H1 (cell line): ENCODE measurements around the gene CBLB. TPM values are rescaled to one million over a fixed set of nuclear protein-coding genes. Genes with fewer than 3 reads are reported as not detected.

Experiments used
- CTCF ChIA-PET: fragments of 300-600 bp; sonication (Branson Sonifier 250); formaldehyde crosslinking; loops from one replicate; lab custom pipeline; 2021; ENCODE audit not compliant: partially characterized antibody; lab: Charles Lee
- POLR2A ChIA-PET: fragments of 300-600 bp; sonication (Branson Sonifier 250); formaldehyde crosslinking; loops from one replicate; lab custom pipeline; 2021; ENCODE audit warnings: inconsistent platforms; ENCODE audit not compliant: partially characterized antibody; lab: Charles Lee
- DNase-seq, 2 experiments: peaks; one replicate each; pipeline versions ENCODE4 v3.0.0 to v3.0.0-alpha.2; 2010 to 2022; ENCODE audit warnings: low spot score in 2 of 2, low read depth in 1 of 2, mixed read lengths in 1 of 2
- FAIRE-seq: peaks from 2 replicates; lab custom pipeline; 2011; peaks lifted over from hg19 to GRCh38; lab: Jason Lieb, UNC
- H2AFZ ChIP-seq: 2 replicates; pipeline ENCODE4 v1.8.1; 2012; ENCODE audit warnings: low read length, inconsistent platforms
- H2AK5ac ChIP-seq: 2 replicates; pipeline ENCODE4 v1.6.1; 2013; ENCODE audit warnings: low read depth, low read length
- H2BK120ac ChIP-seq: replicated peaks from 2 replicates; pipeline ENCODE3; 2013; ENCODE audit warnings: low read depth, low read length, inconsistent platforms
- H2BK12ac ChIP-seq: 2 replicates; pipeline ENCODE4 v1.6.1; 2013; ENCODE audit warnings: low read depth, low read length
- H2BK15ac ChIP-seq: 2 replicates; pipeline ENCODE4 v1.6.1; 2013; ENCODE audit warnings: low read length
- H2BK20ac ChIP-seq: 2 replicates; pipeline ENCODE4 v1.6.1; 2013; ENCODE audit warnings: low read length
- H2BK5ac ChIP-seq: 2 replicates; pipeline ENCODE4 v1.6.1; 2013; ENCODE audit warnings: low read depth, low read length
- H3K14ac ChIP-seq: 2 replicates; pipeline ENCODE4 v1.6.1; 2013; ENCODE audit warnings: inconsistent platforms; ENCODE audit not compliant: insufficient read length
- H3K18ac ChIP-seq: 2 replicates; pipeline ENCODE4 v1.6.1; 2013; ENCODE audit warnings: low read length; ENCODE audit errors: extremely low read depth
- H3K23ac ChIP-seq: 2 replicates; pipeline ENCODE4 v1.6.1; 2013; ENCODE audit warnings: inconsistent platforms; ENCODE audit not compliant: insufficient read length
- H3K23me2 ChIP-seq: 2 replicates; pipeline ENCODE4 v1.6.1; 2013; ENCODE audit warnings: low read depth, low read length
- H3K27ac ChIP-seq: 2 replicates; pipeline ENCODE4 v1.6.1; 2011; ENCODE audit warnings: low read depth, low read length, inconsistent platforms
- H3K27me3 ChIP-seq, 4 experiments: replicated peaks in 1 of 4; 1 replicate in 1 of 4; 2 replicates in 3 of 4; pipeline versions ENCODE4 v1.6.1 to v1.8.1; 2011 to 2013; ENCODE audit warnings: low read length in 3 of 4, mild to moderate bottlenecking in 3 of 4, inconsistent platforms in 2 of 4, mixed read lengths in 2 of 4, moderate library complexity in 1 of 4; ENCODE audit not compliant: control insufficient read depth in 3 of 4, insufficient read depth in 3 of 4; ENCODE audit errors: extremely low read depth in 1 of 4
- H3K36me3 ChIP-seq, 4 experiments: 2 replicates each; pipeline versions ENCODE4 v1.6.1 to v1.8.1; 2011 to 2013; ENCODE audit warnings: mild to moderate bottlenecking in 4 of 4, low read length in 3 of 4, moderate library complexity in 2 of 4, control low read depth in 1 of 4, inconsistent platforms in 1 of 4; ENCODE audit not compliant: insufficient read depth in 4 of 4, control insufficient read depth in 2 of 4
- H3K4ac ChIP-seq: replicated peaks from 2 replicates; pipeline ENCODE3; 2013; ENCODE audit warnings: low read length, low read depth, mixed read lengths, inconsistent platforms; ENCODE audit not compliant: insufficient read length
- H3K4me1 ChIP-seq, 4 experiments: replicated peaks in 1 of 4; 1 replicate in 1 of 4; 2 replicates in 3 of 4; pipeline versions ENCODE4 v1.6.1 to v1.8.1; 2011 to 2013; ENCODE audit warnings: low read length in 3 of 4, inconsistent platforms in 2 of 4, mixed read lengths in 1 of 4; ENCODE audit not compliant: insufficient read depth in 4 of 4, control insufficient read depth in 3 of 4
- H3K4me2 ChIP-seq, 2 experiments: 2 replicates each; pipeline versions ENCODE4 v1.6.1 to v1.8.1; 2011 to 2013; ENCODE audit warnings: low read depth in 2 of 2, low read length in 2 of 2, control low read depth in 1 of 2, inconsistent platforms in 1 of 2, mild to moderate bottlenecking in 1 of 2; ENCODE audit not compliant: insufficient read depth in 1 of 2
- H3K4me3 ChIP-seq, 4 experiments: fragments of 200-600, 300-600 bp in 1 of 4; sonication (generic), shearing (Covaris generic), sonication (Bioruptor Twin) in 1 of 4; 2 replicates each; pipeline versions ENCODE4 v1.5.1 to v1.8.1; 2011 to 2016; ENCODE audit warnings: low read length in 4 of 4, low read depth in 3 of 4, control low read depth in 2 of 4, inconsistent platforms in 2 of 4, mild to moderate bottlenecking in 2 of 4, mixed read lengths in 1 of 4, moderate library complexity in 1 of 4; ENCODE audit not compliant: insufficient read depth in 2 of 4; ENCODE audit errors: extremely low read depth in 1 of 4
- H3K56ac ChIP-seq: replicated peaks from 2 replicates; pipeline ENCODE3; 2013; ENCODE audit warnings: low read depth, mild to moderate bottlenecking, mixed read lengths, low read length, inconsistent platforms; ENCODE audit not compliant: insufficient read length
- H3K79me1 ChIP-seq: 2 replicates; pipeline ENCODE4 v1.6.1; 2013; ENCODE audit warnings: low read depth, low read length, control low read depth
- H3K79me2 ChIP-seq, 2 experiments: 2 replicates each; pipeline versions ENCODE4 v1.6.1 to v1.8.1; 2012 to 2013; ENCODE audit warnings: low read length in 2 of 2, mild to moderate bottlenecking in 2 of 2, inconsistent platforms in 1 of 2; ENCODE audit not compliant: insufficient read depth in 2 of 2, control insufficient read depth in 1 of 2
- H3K9ac ChIP-seq, 4 experiments: replicated peaks in 1 of 4; 1 replicate in 1 of 4; 2 replicates in 3 of 4; pipeline versions ENCODE4 v1.6.1 to v1.8.1; 2011 to 2013; ENCODE audit warnings: low read depth in 3 of 4, low read length in 3 of 4, control low read depth in 2 of 4, mild to moderate bottlenecking in 2 of 4, moderate library complexity in 2 of 4, inconsistent platforms in 1 of 4; ENCODE audit errors: extremely low read depth in 1 of 4
- H3K9me3 ChIP-seq, 2 experiments: 2 replicates each; pipeline versions ENCODE4 v1.6.1 to v1.8.1; 2012 to 2013; ENCODE audit warnings: mild to moderate bottlenecking in 2 of 2, moderate library complexity in 2 of 2, control low read depth in 1 of 2, inconsistent platforms in 1 of 2, low read depth in 1 of 2, low read length in 1 of 2, mixed read lengths in 1 of 2; ENCODE audit not compliant: insufficient read depth in 2 of 2
- H4K20me1 ChIP-seq, 2 experiments: replicated peaks in 1 of 2; 2 replicates each; pipeline versions ENCODE3 to v1.8.1; 2011 to 2013; ENCODE audit warnings: inconsistent platforms in 2 of 2, low read length in 2 of 2, mild to moderate bottlenecking in 1 of 2; ENCODE audit not compliant: insufficient read depth in 2 of 2, control insufficient read depth in 1 of 2
- H4K5ac ChIP-seq: 2 replicates; pipeline ENCODE4 v1.6.1; 2013; ENCODE audit warnings: low read length, low read depth, mixed read lengths, inconsistent platforms; ENCODE audit not compliant: insufficient read length
- H4K8ac ChIP-seq: 2 replicates; pipeline ENCODE4 v1.8.0; 2013; ENCODE audit warnings: mild to moderate bottlenecking, moderate library complexity, low read length, inconsistent platforms; ENCODE audit not compliant: insufficient read depth; ENCODE audit errors: extremely low read depth
- H4K91ac ChIP-seq: replicated peaks from 2 replicates; pipeline ENCODE3; 2013; ENCODE audit warnings: low read length, mixed read lengths, inconsistent platforms; ENCODE audit not compliant: insufficient read length
- CBX5 ChIP-seq: fragments of 300-800, 300-1000 bp; sonication (generic); IDR thresholded peaks from 2 replicates; pipeline ENCODE4 v1.7.1; 2016; ENCODE audit warnings: antibody characterized with exemption, low read length, low read depth
- EGR1 ChIP-seq: IDR thresholded peaks from 2 replicates; pipeline ENCODE4 v1.6.1; 2011; ENCODE audit warnings: low read depth, low read length, borderline replicate concordance
- EP300 ChIP-seq, 2 experiments: IDR thresholded peaks; 1 replicate in 1 of 2; 2 replicates in 1 of 2; pipeline ENCODE4 v1.6.1; 2011 to 2012; ENCODE audit warnings: low read depth in 2 of 2, low read length in 2 of 2, mild to moderate bottlenecking in 2 of 2, borderline replicate concordance in 1 of 2, inconsistent platforms in 1 of 2, moderate library complexity in 1 of 2
- JUN ChIP-seq: IDR thresholded peaks from 2 replicates; pipeline ENCODE4 v1.6.1; 2011; ENCODE audit warnings: low read depth, mild to moderate bottlenecking, improper control_type of control experiment, low read length
- KDM1A ChIP-seq: fragments of 200-600, 300-600 bp; sonication (generic); IDR thresholded peaks from 2 replicates; pipeline ENCODE4 v1.7.1; 2016; ENCODE audit warnings: mild to moderate bottlenecking, low read length, borderline replicate concordance
- PHF8 ChIP-seq: fragments of 200-600 bp; sonication (generic); conservative IDR thresholded peaks from 2 replicates; pipeline ENCODE4 v1.7.1; 2012; ENCODE audit warnings: low read depth, mild to moderate bottlenecking, inconsistent platforms, low read length, moderate library complexity
- POU5F1 ChIP-seq: IDR thresholded peaks from 2 replicates; pipeline ENCODE4 v1.6.1; 2011; ENCODE audit warnings: low read depth, mild to moderate bottlenecking, low read length, moderate library complexity
- SP1 ChIP-seq: IDR thresholded peaks from 2 replicates; pipeline ENCODE4 v1.6.1; 2011; ENCODE audit warnings: low read depth, low read length
- YY1 ChIP-seq: IDR thresholded peaks from 2 replicates; pipeline ENCODE4 v1.6.1; 2011; ENCODE audit warnings: low read depth, mild to moderate bottlenecking, low read length
- WGBS, 2 experiments: shearing (Covaris generic) in 1 of 2; methylation state at CpG; one replicate each; pipeline versions ENCODE4 v1.1.6 to v1.1.7; 2013 to 2015; ENCODE audit warnings: low lambda C conversion rate in 2 of 2, mixed read lengths in 2 of 2, inconsistent platforms in 1 of 2, low coverage in 1 of 2, missing lambda C conversion rate in 1 of 2; ENCODE audit not compliant: insufficient replicate concordance in 2 of 2, insufficient coverage in 1 of 2, insufficient read length in 1 of 2; ENCODE audit errors: extremely low coverage in 1 of 2, missing lambda C conversion rate in 1 of 2; 5-methylcytosine and 5-hydroxymethylcytosine counted together
- polyA plus RNA-seq, 7 experiments: library from polyadenylated mRNA; depleted of rRNA in 3 of 7; stranded (reverse) in 5 of 7; unstranded in 2 of 7; fragments of >200 nt in 5 of 7; fragments of 200-250 nt in 2 of 7; gene quantifications; 1 replicate in 5 of 7; 2 replicates in 1 of 7; 4 replicates in 1 of 7; pipeline versions ENCODE4 v1.2.1 to v1.2.3, GENCODE V29; 2011 to 2013; ENCODE audit warnings: missing spikeins in 2 of 7, mixed read lengths in 2 of 7
- total RNA-seq: library from RNA; stranded (reverse); fragmentation: NEBNext Ultra II Directional; extraction: Animal tissue kit (Norgen Biotek cat#: 25700); gene quantifications from 2 replicates; pipeline ENCODE4 v1.2.1, GENCODE V29; 2021

Gene CBLB
- total and polyA plus RNA-seq, 2 of the 8 experiments (the other 6 are each of a cell fraction or from before 2014, with no cell fraction given), result 14.5 to 26.0 TPM

- no peak for DNase-seq
- H2AFZ ChIP-seq, result no peak overlapping the region
- H3K27ac ChIP-seq, result no peak overlapping the region
- no peak overlapping the region for H4K5ac ChIP-seq
- no peaks in the 10 kb centered on the region for H3K23me2 ChIP-seq
- H3K18ac ChIP-seq, result no peak overlapping the region; the same call in 1 of the 2 replicates
- no peak overlapping the region for H2BK20ac ChIP-seq
- 59% methylated on average over 5 of the region's 5 CpGs; no CpG with 5 or more reads in 1 of the 2 experiments for WGBS, 2 experiments
- H3K14ac ChIP-seq, result no peak overlapping the region
- ChIA-PET CTCF (no interaction called here), POLR2A (no interaction called here)
- peaks cover 2 to 16% (median 11%) of the 10 kb centered on the region in 4 experiments; a peak in 6 of 7 replicates for H3K4me1 ChIP-seq
- H3K27me3 ChIP-seq, result no peaks in the 10 kb centered on the region
- no peak overlapping the region for H2BK120ac ChIP-seq
- H3K9me3 ChIP-seq, result 0 out of 4 replicates have a peak, but pooled peaks cover 0 to 3% of the 10 kb centered on the region in 2 experiments
- no peak overlapping the region for H2AK5ac ChIP-seq
- no peak overlapping the region for H4K8ac ChIP-seq
- H3K56ac ChIP-seq, result no peak overlapping the region
- H3K4me3 ChIP-seq, result no peak overlapping the region
- no peaks in the 10 kb centered on the region for H3K36me3 ChIP-seq
- peak overlapping the region; percentile 20; the same call in 1 of the 2 replicates for H2BK15ac ChIP-seq
- H4K20me1 ChIP-seq, result no peaks in the 10 kb centered on the region
- H3K79me1 ChIP-seq, result no peaks in the 10 kb centered on the region; the same call in 1 of the 2 replicates
- no peak overlapping the region for H3K23ac ChIP-seq
- no peak overlapping the region for H4K91ac ChIP-seq
- H2BK5ac ChIP-seq, result no peak overlapping the region
- H2BK12ac ChIP-seq, result 0 out of 2 replicates have a peak overlapping the region, but pooled peaks have one; percentile 12
- peaks cover 0 to 25% of the 10 kb centered on the region in 2 experiments; a peak in 3 of 4 replicates for H3K79me2 ChIP-seq
- no peak overlapping the region for H3K4me2 ChIP-seq
- no peak overlapping the region for H3K4ac ChIP-seq
- FAIRE-seq, result no peak
- no peak overlapping the region for H3K9ac ChIP-seq
- TF ChIP-seq CBX5 (no peak), EGR1 (no peak), KDM1A (no peak), JUN (no peak), SP1 (no peak), PHF8 (no peak), POU5F1 (no peak), YY1 (no peak), EP300 (IDR thresholded peaks at IDR 0.05; ENCODE audit: borderline replicate concordance in 1 of 2, low read depth in 2 of 2, low read length in 2 of 2) (no peak)
Observed at GRCh38 chr3:105800320-105800719, 68.5 kb downstream of the CBLB start.
